PC-3 (cell line): ENCODE measurements around the gene SERPINC1.

Source experiments
- CTCF ChIP-seq: fragments of 300-600 bp; sonication (generic); conservative IDR thresholded peaks from 2 replicates; pipeline ENCODE4 v1.5.1; 2017; ENCODE audit warnings: antibody characterized with exemption, low read depth, mild to moderate bottlenecking, low read length
- EZH2phosphoT487 ChIP-seq: fragments of 300-600 bp; sonication (generic); IDR thresholded peaks from 2 replicates; pipeline ENCODE4 v1.6.1; 2018; ENCODE audit warnings: mild to moderate bottlenecking, antibody characterized with exemption, low read length, borderline replicate concordance

- TF ChIP-seq CTCF (no peak), EZH2phosphoT487 (no peak)
Observed at GRCh38 chr1:173916667-173917066, 460 bp downstream of the SERPINC1 start.
